Endothelial cell of umbilical vein (primary cell): Measurements from ENCODE around the gene CES5A.

Source experiments
- CTCF ChIP-seq, 2 donors: IDR thresholded peaks; 1 replicate in 1 of 2; 2 replicates in 1 of 2; pipeline ENCODE4 v1.5.1; 2011; ENCODE audit warnings: low read length in 2 of 2, mild to moderate bottlenecking in 2 of 2, moderate library complexity in 2 of 2, control low read depth in 1 of 2, inconsistent platforms in 1 of 2, low read depth in 1 of 2; ENCODE audit not compliant: insufficient read depth in 1 of 2; ENCODE audit errors: extremely low read depth in 1 of 2
- EZH2 ChIP-seq: IDR thresholded peaks from 2 replicates; pipeline ENCODE4 v1.6.1; 2012; ENCODE audit warnings: borderline replicate concordance, low read depth, mild to moderate bottlenecking, moderate library complexity, low read length, inconsistent platforms; ENCODE audit not compliant: severe bottlenecking
- FOS ChIP-seq: IDR thresholded peaks from 2 replicates; pipeline ENCODE4 v1.6.1; 2011; ENCODE audit warnings: mild to moderate bottlenecking, low read length, moderate library complexity, borderline replicate concordance; ENCODE audit not compliant: insufficient read depth
- MAX ChIP-seq: IDR thresholded peaks from 2 replicates; pipeline ENCODE4 v1.6.1; 2011; ENCODE audit not compliant: insufficient read depth, insufficient read length
- POLR2A ChIP-seq: IDR thresholded peaks from 2 replicates; pipeline ENCODE4 v1.6.1; 2012; ENCODE audit warnings: low read depth, mild to moderate bottlenecking, control low read depth, low read length
- POLR2AphosphoS5 ChIP-seq: IDR thresholded peaks from 2 replicates; pipeline ENCODE4 v1.6.1; 2012; ENCODE audit warnings: low read depth, mild to moderate bottlenecking, control low read depth, low read length, moderate library complexity; ENCODE audit not compliant: insufficient read depth

- no peak for TF ChIP-seq CTCF (IDR thresholded peaks at IDR 0.05; ENCODE audit: extremely low read depth in 1 of 2, insufficient read depth in 1 of 2, low read depth in 1 of 2, low read length in 2 of 2)
- TF ChIP-seq POLR2AphosphoS5 = no peak
- TF ChIP-seq POLR2A = no peak
- TF ChIP-seq MAX = no peak
- TF ChIP-seq EZH2 = no peak
- no peak for TF ChIP-seq FOS
These were observed 13.4 kb upstream of the CES5A start for GRCh38 chr16:55888546-55888945.
